GM19035 (cell line): ENCODE data around the gene XKR8.

Source experiments
- ATAC-seq: cut with Tn5 transposase; IDR thresholded peaks from one replicate; pipeline ENCODE4 v1.9.1; 2021; ENCODE audit not compliant: unreplicated experiment

XKR8 gene

DNA sequence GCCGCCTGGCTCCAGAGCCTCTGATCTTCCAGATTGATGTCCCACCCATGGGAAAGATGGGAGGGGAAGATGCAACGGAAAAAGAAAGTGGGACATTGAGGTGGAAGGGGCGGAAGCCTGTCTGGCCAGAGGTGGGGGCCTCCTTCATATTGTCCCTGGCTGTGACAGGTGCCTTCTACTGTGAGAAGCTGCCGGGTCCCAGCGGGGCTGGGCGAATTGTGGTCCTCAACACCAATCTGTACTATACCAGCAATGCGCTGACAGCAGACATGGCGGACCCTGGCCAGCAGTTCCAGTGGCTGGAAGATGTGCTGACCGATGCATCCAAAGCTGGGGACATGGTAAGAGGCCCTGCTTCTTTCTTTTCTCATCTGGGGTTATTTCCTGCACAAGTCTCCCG is 5.6 kb upstream of the XKR8 start:
- no peak for ATAC-seq

DNA sequence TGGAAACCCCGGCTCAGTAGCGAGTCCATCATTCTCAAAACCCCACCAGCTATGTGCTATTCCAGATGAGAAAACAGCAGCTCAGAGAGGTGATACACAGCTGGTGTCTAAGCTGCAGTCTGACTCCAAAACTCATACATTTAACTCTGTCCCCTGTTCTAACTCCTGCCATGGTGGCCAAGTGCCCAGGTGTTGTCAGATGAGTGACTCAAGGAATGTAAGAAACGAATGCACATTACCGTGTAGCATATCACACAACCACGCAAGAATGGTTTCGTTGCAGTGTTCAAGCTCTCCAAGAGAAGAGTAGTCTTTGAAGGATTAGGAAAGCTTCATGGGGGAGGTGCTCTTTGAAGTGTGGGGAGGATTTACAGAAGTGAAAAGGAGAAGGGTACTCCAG is 4.7 kb upstream of the XKR8 start:
- no peak for ATAC-seq

DNA sequence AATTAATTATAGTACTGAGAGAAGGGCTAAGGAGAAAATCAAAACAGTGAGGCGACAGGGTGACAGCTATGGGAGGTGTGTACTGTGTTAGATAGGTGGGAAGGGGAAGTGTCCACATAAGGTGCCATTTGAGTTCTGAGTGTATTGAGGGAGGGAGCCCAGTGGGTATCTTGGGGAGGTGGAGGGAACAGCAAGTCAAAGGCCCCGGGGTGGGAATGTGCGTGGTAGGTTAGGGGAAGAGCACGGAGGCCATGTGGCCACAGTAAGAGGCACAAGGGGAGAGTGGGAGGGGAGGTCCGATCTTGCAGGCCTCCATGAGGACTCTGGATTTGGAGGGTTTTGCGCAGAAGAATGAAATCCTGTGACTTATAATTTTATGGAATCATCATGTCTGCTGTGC is 3.0 kb upstream of the XKR8 start:
- ATAC-seq: no peak

DNA sequence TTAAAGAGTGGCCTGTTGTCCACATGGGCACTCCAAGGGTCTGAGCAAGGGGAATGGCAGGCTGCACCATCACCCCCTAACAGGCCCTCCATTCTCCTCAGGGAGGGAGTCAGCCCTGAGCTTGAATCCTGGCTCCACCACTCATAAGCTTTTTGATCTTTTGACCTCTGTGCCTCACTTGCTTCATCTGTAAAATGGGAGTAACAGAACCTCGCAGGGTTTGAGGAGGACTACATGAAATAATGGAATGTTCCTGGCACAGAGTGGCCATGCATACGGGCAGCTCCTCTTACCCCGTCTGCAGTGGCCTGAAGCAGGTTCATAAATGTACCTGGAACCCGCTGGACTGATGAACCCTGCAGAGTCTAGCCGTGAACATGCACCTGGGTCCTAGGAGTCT is 2.1 kb upstream of the XKR8 start:
- no peak for ATAC-seq

DNA sequence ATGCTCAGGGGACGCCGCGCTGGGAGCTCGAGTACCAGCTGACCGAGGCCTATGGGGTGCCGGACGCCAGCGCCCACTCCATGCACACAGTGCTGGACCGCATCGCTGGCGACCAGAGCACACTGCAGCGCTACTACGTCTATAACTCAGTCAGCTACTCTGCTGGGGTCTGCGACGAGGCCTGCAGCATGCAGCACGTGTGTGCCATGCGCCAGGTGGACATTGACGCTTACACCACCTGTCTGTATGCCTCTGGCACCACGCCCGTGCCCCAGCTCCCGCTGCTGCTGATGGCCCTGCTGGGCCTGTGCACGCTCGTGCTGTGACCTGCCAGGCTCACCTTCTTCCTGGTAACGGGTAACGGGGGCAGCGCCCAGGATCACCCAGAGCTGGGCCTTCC is 1.3 kb upstream of the XKR8 start:
- no peak for ATAC-seq

DNA sequence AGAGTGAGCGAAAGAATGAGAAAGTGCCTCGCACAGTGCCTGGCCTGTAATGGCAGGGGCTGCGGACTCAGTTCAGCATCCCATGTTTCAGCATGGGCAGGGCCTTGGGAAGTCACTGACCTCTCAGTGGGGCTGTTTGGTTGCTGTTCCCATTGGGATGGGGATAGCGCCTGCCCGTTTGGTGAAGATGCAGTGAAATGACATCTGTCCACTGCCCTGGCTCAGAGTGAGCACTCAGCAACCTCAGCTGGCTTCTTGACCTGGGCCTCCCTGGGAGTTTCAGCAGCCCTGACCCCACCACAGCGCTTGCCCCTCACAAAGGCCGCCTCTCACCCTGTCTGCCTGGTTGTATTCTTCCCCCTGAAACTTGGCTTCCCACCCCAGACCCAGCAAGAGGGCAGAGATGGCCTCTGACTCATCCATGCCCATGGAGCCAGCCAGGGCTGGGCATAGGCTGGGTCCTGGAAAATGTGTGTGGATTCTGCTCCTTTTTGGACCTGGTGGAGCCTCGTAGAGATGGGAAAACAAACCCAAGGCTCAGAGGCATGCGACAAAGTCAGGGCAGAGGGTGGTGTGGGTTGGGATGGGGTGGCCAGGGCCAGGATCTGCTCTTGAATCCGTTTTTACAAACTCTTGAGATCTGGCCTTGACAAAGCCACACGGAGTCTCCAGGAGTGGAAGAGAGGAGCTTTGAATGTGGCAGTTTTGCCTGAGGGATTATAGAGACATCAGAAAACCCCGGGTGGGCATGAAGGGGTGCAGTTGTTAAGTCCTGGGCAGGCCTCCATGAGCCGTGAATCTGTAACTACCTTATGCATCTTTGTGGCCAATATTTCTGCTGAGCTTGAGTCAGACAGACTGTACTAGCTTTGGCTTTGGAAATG is 1.2 kb downstream of the XKR8 start:
- no peak for ATAC-seq

DNA sequence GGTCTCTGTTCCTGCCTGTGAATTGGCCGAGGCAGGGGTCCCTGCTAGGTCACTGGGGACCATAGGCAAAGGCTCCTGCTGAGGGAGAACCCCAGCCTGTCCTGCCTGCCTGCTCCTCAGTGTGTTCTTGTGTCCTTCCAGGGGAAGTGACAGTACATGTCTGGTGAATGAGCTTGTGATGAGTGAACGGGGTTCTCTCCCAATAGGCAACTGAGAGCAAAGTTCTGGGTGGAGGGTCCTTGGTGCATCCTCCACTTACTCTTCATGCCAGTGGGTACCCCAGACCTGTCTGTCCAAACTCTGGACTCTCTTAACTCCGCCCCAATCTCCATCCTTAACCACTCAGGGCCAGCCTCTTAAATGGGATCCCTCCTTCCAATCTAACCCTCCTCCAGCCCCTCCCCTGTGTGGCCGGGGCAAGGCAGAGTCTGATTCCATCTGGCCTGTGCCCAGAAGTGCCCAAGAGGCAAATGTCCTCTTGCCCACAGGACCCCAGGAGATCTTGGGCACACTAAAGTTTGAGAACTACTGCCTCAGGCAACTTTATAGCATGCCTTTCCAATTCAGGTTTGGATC is 2.0 kb downstream of the XKR8 start:
- ATAC-seq: no peak

DNA sequence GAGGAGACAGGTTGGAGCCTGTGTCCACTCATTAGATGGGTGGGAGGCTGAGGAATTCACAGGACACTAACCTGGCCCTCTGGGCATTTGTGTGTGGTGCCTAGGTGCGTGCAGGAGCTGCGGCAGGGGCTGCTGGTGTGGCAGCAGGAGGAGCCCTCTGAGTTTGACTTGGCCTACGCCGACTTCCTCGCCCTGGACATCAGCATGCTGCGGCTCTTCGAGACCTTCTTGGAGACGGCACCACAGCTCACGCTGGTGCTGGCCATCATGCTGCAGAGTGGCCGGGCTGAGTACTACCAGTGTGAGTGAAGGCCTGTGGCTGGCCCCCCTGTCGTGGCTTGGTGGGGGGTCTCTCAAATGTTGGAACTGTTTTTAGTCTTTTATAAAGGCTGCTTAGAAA is 3.6 kb downstream of the XKR8 start:
- ATAC-seq: no peak

DNA sequence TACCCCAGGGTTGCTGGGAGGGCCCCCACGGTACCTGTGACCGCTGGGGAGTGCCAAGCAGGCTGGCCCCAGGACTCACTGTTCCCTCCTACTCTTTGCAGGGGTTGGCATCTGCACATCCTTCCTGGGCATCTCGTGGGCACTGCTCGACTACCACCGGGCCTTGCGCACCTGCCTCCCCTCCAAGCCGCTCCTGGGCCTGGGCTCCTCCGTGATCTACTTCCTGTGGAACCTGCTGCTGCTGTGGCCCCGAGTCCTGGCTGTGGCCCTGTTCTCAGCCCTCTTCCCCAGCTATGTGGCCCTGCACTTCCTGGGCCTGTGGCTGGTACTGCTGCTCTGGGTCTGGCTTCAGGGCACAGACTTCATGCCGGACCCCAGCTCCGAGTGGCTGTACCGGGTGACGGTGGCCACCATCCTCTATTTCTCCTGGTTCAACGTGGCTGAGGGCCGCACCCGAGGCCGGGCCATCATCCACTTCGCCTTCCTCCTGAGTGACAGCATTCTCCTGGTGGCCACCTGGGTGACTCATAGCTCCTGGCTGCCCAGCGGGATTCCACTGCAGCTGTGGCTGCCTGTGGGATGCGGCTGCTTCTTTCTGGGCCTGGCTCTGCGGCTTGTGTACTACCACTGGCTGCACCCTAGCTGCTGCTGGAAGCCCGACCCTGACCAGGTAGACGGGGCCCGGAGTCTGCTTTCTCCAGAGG is 6.8 kb downstream of the XKR8 start:
- no peak for ATAC-seq

DNA sequence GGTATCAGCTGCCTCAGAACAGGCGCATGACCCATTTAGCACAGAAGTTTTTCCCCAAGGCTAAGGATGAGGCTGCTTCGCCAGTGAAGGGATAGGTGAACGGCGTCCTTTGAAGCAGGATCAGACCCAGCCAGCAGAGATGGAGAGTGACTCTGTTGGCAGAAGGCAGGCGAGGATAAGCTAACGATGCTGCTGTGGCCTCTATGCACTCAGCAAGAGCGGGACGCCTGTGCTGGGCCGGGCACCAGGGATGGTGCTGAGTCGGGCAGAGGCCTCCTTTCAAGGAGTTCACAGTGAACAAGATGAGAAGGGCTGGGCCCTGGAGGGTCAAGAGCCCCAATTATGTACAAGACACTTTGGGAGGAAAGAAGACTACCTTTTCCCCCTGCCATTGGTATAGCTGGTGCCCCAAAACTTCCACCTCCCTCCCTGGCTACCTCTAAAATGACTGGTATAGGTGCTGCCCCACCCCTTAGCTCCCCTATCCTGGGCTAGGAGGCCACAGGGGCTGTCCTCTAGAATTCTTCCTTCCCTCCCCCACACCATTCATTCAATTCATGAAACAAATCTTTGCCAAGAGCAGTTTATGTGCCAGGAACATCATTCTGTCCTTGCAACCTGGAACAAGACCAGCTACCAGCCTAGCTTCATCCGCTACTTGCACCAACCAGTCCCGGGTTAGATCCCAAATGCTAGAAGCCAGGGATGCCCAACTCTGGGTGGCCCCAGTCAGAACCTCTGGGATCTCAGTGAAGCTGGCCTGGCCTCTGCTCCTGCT is 7.5 kb downstream of the XKR8 start:
- no peak for ATAC-seq

DNA sequence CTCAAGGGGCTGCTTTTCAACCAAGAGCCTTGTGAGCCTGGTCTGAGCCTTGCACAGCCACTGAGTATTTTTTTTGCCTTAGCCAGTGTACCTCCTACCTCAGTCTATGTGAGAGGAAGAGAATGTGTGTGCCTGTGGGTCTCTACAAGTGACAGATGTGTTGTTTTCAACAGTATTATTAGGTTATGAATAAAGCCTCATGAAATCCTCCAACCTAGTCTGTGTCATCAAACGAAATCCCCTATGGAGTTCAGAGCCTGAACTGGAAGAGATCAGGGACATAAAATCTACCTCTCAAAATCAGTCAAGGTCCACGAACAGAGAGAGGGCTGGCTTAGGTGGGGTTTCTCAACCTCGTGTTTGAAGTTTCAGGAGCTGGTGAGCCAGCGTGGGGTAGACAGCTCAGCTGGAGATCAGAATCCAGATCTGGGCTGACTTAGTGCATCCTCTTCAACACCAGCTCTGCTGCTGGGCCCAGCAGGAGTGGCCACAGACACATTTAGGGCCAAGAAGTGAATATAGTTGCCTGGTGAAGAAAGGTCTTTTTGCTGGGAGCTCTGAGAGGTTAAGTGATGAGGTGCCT is 8.2 kb downstream of the XKR8 start:
- ATAC-seq: no peak

DNA sequence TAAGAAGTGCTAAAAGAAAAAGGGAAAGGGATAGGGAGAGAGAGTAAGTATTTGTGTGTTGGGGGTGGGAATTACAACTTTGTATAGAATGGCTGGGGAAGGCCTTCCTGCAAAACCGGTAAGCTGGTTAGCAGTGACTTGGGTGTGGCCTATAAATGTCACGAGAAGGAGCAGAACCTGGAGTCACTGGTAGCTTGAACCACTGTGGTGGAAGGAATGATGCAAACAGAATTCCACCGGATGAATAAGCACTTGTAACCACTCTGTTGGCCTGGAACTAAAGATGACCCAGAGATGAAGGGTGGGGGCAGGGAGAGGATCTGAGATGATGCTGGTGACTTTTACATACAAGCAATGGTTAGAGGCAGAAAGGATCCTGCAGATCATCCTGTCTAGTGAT is 8.9 kb downstream of the XKR8 start:
- ATAC-seq: no peak

DNA sequence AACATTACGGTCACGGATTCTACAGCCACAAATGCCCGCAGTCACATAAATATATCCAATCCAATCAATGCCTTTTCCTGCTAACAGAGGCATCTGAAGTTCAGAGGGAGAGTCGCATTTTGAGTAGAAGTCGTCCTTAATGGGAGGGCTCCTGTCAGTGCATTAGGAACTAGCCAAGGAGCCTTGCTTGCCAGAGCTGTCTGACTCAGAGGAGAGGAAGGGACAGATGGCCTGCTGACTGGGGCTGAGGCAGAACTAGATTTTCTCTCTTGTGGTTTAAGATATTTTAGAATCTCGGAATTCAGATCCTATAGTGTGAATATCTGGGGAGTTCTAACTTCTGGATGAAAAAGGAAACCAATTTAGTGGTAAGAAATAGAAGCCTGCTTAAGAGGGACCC is 10.6 kb downstream of the XKR8 start:
- ATAC-seq: no peak

DNA sequence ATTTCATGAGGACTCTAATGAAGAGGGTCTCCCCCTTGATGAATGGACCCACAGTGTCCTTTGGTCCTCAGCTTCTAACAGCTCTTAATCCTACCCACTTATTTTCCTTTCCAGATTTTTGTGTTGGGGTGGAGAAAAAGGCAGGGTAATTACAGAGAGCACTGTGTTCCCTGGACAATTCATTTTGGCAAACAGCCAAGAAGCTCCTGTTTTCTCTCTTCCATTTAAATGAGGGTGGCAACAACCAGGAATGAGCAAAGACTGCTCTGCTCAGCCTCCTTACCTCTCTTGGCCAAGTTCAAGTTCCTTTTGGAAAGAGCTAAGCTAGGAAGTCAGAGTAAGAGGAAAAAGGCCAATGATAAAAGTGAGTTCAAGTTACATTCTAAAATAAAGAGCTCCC is 11.9 kb downstream of the XKR8 start:
- ATAC-seq: no peak

DNA sequence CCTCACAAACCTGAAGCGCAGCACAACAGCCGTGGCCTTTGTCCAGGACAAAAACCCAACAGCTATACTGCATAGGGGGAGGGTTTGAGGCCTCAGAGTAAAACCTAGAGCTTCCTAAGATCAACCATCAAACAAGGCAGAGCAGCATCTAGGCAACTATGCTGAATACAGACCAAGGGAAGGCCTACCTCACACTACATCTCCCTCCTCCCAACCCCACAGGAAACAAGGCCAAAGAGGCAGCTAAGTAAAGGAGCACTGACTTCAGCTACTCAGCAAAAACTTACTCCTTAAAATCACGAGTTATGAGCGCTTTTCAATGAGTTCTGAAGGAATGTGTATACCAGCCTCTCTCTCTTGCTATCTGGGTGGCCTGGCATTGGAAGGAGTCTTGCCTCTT is 12.4 kb downstream of the XKR8 start:
- ATAC-seq: no peak

DNA sequence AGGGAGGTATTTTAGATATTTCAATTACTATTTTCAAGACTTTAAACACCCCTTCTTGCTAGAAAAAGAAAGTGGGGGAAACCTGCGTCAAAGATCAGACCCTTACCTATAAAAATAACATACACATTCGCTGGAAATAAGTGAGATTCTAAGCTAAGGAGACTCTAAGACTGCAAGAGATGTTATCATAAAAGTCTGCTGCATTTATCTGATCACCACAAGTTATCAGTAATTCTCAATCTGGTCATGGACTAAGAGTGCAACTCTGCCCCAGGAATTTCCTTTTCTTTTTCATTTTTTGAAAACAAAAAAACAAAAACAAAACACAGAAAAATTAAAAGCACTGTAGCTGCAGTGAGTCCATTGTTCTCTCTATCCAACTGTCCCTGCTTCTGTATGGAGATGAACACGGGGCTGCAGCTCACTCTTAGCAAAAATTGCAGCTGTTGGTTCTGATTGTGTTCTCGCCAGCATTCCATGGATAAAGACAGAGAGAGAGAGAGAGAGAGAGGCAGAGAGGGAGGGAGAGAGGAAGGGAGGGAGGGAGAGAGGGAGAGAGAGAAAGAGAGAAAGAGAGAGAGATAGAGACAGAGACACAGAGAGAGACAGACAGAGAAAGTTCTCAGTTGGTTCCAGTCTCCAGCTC is 14.1 kb downstream of the XKR8 start:
- ATAC-seq: no peak

DNA sequence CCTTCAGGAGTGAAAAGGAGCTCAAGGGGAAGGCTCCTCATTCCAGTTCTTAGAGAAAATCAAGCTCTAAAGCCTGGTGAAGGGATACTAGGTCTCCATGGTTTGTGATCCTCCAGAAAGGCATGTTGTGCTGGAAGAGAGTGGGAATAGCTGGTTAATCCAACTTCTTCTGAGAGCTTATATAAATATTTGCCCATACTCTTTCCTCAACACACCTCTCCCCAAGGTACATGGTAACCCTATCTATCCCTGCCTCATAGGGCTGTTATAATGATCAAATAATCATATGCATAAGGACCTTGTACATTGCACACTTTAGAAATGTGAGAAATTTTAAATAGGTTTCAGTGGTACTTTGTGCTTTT is 14.6 kb downstream of the XKR8 start:
- no peak for ATAC-seq

DNA sequence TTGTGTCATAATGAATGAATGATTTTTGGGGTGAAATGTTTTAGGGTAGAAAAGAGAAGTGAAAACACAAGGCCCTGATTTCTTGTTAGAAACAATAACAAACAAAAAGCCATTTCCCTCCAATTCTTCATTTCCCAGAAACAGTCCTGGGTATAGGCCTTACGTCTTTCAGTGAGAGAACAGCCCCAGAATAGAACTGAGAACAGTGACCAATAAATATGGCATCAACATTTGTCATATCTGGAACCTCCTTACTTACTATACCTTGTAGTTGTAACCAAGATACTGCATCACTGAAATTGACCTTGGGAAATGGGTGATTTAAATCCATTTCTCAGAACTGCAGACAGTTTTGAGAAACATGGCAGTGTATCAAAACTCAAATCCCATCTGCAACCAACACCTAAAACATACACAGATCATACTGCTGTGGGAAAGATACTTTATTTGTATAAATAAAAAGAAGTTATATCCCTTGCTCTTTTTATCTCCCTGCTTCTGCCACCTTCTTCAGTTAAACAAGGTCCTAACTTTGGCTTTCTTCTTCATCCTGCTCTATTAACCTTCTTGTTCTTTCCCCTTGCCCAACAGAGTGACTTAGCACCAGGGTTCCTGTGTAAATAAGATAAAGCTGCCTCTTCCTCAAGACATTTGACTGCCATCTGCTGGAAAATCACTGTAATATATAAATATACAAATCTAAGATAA is 19.5 kb downstream of the XKR8 start:
- ATAC-seq: no peak

DNA sequence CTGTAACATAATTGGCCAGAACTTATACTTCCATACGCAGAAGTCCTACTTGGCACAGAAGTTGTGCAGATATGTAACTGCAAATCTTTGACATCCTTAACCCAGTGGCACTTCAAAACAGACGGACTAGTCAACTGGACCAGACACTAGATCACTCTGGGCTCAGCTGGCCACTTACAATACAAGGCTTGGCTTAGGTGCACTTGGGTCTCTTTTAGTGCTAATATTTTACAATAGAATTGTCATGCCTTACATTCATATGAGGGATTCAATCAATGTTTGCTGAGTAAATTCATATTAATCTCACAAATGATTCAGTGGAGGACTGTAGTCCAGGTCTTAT is 20.1 kb downstream of the XKR8 start:
- no peak for ATAC-seq

DNA sequence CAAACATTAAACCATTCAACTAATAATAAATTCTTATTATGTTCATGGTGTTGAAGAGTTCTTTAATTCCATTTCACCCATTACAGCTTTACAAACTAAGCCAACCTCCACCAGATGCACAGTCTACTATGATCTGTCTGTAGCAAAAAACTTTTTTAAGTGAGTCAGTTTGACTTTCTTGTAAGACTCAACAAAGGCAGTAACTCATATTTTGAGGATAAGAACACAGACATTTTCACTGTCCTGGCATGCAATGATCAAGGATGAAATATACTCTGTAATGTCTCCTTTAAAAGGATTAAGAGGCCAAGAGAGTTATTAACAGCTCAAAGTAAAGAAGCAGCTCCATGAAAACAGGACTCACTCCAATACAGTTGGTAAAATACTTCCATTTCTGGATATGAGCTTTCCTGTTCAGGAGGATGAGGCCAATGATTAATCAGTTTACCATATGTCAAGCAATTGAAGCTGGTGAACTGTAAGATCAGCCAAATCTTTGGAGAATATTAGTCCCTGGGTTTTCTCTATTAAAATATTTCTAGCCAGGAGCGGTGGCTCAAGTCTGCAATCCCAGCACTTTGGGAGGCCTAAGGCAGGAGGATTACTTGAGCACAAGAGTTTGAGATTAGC is 20.6 kb downstream of the XKR8 start:
- no peak for ATAC-seq
